Lung microvascular endothelial cell (primary cell): ENCODE results near the gene DDX28. TPM values are rescaled to one million over a fixed set of nuclear protein-coding genes. Genes with fewer than 3 reads are reported as not detected.

Experiments used
- total RNA-seq: library from RNA; depleted of rRNA; stranded (reverse); fragments of >200 nt; gene quantifications from 2 replicates; pipeline ENCODE4 v1.2.1, GENCODE V29; 2014

The DDX28 gene
- total RNA-seq, 1 donor from 2014 or later, result 19.8 TPM

Other genes starting within 250 kb of the DDX28 start
- 4.4 and 7.9 TPM in 2 replicates for gene RANBP10, start 216.7 kb downstream of the DDX28 start, total RNA-seq
- 0.22 and 0.40 TPM in 2 replicates for gene TSNAXIP1, start 216.3 kb downstream of the DDX28 start, total RNA-seq
- 25.7 and 39.1 TPM in 2 replicates for gene THAP11, start 180.9 kb downstream of the DDX28 start, total RNA-seq
- gene NUTF2, start 176.3 kb downstream of the DDX28 start, total RNA-seq, result 164 and 193 TPM in 2 replicates
- gene CENPT, start 175.5 kb downstream of the DDX28 start, total RNA-seq, result 12.2 and 20.0 TPM in 2 replicates
- 42.3 and 42.9 TPM in 2 replicates for gene EDC4, start 150.2 kb downstream of the DDX28 start, total RNA-seq
- gene NRN1L, start 138.3 kb downstream of the DDX28 start, total RNA-seq, result not detected in 2 replicates
- 8.3 and 12.9 TPM in 2 replicates for gene PSKH1, start 130.0 kb downstream of the DDX28 start, total RNA-seq
- 0.20 and 0.22 TPM in 2 replicates for gene CTRL, start 91.4 kb downstream of the DDX28 start, total RNA-seq
- gene PSMB10, start 86.4 kb downstream of the DDX28 start, total RNA-seq, result 58.4 and 59.1 TPM in 2 replicates
- gene LCAT, start 79.1 kb downstream of the DDX28 start, total RNA-seq, result 0.87 and 5.4 TPM in 2 replicates
- 41.2 and 108 TPM in 2 replicates for gene SLC12A4, start 54.6 kb downstream of the DDX28 start, total RNA-seq
- gene DPEP3, start 42.7 kb downstream of the DDX28 start, total RNA-seq, result 0.20 TPM in 1 of 2 replicates, not detected in the other
- 3.3 and 8.9 TPM in 2 replicates for gene DPEP2, start 23.7 kb downstream of the DDX28 start, total RNA-seq
- gene DPEP2NB, start 7.3 kb downstream of the DDX28 start, total RNA-seq, result under 0.01 TPM in 1 of 2 replicates, not detected in the other
- gene DUS2, start 52 bp upstream of the DDX28 start, total RNA-seq, result 13.7 and 17.7 TPM in 2 replicates
- 13.1 and 18.5 TPM in 2 replicates for gene NFATC3, start 62.1 kb upstream of the DDX28 start, total RNA-seq
- 0.44 and 1.6 TPM in 2 replicates for gene ESRP2, start 212.9 kb upstream of the DDX28 start, total RNA-seq
- 14.4 and 23.0 TPM in 2 replicates for gene PLA2G15, start 222.1 kb upstream of the DDX28 start, total RNA-seq
- gene SLC7A6, start 241.3 kb upstream of the DDX28 start, total RNA-seq, result 10.5 and 10.9 TPM in 2 replicates